Glomerular visceral epithelial cell (primary cell): ENCODE data around the gene ALDOB.
"Not testable (repeated sequence)": the region's sequence is repeated elsewhere in the genome, so short reads cannot be mapped to it uniquely, and the experiment has no call there.

ENCODE experiments used
- DNase-seq: peaks from one replicate; pipeline ENCODE4 v3.0.0-alpha.2; 2016; ENCODE audit errors: extremely low spot score

The ALDOB gene

DNA sequence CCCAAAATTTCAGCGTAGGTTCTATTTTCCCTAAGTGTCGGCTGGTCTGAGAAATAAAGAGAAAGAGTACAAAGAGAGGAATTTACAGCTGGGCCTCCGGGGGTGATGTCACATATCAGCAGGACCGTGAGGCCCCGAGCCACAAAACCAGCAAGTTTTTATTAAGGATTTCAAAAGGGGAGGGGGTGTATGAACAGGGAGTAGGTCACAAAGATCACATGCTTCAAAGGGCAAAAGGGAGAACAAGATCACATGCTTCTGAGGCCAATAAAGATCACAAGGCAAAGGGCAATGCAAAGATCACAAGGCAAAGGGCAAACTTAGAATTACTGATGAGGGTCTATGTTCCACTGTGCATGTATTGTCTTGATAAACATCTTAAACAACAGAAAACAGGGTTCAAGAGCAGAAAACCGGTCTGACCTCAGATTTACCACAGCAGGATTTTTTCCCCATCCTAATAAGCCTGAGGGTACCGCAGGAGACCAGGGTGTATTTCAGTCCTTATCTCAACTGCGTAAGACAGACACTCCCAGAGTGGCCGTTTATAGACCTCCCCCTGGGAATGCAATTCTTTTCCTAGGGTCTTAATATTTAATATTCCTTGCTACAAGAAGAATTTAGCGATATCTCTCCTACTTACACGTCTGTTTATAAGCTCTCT, 50.6 kb downstream of the ALDOB start, which contains the start of gene BAAT:
Gene BAAT, minus strand, starts transcription at position 134 of the 664 bp plus-strand sequence. CDS start 13,602 bp downstream, outside the sequence.
- not testable (repeated sequence) for DNase-seq

DNA sequence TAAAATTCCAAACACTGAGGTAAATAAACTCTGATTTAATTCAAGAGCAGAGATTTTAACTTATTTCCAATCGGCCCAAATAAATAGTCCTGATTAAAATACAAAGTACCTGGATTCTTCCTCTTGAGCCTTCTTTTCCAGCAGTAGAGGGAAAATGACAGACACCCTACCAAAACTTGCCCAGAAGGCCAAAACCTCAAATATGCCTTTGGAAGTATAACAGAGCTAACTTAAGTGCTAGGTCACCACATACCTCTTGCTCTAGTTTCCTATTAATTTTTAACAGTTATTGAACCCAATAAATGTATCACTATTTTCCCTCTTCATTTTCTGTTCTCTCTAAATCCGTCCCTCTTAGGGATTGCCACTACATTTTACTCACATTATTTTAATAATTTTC, 52.2 kb downstream of the ALDOB start:
- DNase-seq: peak; percentile 51

DNA sequence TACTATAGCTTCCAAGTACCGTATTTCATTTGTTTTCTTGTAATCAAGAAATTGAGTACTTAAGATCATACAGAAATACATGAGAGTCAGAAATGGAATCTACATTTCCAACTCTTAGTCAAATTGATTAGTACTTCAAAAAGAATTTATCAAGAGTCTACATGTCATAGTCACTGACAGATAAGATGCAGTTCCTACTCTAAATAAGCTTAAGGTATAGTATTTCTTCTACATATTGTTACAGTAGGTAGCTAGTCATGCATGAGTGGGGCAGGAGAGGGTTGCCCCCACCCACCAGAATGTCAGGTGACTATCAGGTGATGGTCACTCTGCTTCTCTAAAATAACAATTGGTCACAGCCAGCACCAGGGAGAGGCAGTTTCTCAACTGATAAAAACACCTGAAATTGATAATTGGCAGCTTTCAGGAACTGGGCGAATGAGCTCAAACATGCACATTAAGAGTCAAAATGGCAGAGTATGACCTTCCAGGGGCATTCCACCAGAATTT, 53.7 kb downstream of the ALDOB start:
- no peak for DNase-seq

DNA sequence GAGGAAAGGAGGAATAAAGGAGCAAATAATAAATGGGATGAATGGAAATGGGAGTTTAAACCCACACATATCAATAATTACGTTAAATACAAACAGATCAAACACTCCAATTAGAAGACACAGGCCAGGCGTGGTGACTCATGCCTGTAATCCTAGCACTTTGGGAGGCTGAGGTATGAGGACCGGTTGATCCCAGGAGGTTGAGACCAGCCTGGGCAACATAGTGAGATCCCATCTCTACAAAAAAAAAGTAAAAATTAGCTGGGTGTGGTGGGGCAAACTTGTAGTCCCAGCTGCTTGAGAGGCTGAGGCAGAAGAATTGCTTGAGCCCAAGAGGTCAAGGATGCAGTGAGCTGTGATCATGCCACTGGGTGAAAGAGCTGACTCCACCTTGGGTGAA, 54.5 kb downstream of the ALDOB start:
- DNase-seq: no peak

DNA sequence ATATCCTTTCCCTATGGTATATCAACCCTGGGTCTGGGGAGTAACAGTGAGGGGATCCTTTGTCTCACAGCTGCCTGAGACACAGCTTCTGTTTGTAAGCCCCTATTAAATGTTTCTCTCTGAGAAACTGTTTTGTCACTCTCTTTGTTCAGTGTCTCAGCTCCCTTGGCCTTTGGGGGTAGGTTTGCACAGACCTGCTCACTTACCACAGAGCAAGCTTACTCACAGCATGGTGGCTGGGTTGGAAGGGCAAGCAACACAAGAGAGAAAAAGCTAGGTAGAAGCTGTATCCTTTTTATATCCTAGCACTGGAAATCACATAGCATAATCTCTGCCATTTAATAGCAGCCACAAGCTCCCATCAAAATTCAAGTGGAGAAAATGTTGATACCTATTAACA, 55.3 kb downstream of the ALDOB start:
- no peak for DNase-seq

DNA sequence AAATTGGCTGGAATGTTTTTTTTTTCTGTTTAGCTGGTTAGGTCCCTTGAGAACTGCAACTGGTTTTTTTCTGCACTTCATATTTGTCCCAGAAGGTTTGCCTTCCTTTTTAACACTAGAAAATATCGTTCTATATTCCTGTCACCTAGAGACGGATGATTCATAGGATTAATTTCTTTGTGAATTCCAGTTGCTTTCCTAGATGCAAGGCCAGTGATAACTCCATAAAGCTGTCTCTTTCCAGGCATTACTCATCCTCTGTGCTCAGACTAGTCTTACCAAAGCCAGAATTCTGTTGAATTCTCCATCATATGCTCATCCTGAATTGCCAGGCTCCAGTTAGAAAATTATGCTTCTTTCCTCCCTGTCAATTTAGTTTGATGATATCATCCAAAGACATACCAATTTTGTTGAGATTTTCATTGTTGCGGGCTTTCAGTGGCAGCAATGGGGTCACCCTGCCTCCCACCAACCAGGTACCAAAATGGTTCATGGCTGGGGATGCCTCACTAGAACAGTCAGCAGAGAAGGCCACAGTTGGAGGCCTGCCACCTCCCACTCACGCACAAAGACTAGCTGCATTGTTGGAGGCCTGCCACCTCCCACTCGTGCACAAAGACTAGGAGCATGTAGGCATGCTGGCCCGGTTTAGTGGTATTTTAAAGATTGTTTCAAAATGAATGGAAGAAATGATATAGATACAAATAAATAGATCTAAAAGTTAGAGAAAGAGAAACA, 59.3 kb downstream of the ALDOB start:
- DNase-seq: peak; percentile 50

DNA sequence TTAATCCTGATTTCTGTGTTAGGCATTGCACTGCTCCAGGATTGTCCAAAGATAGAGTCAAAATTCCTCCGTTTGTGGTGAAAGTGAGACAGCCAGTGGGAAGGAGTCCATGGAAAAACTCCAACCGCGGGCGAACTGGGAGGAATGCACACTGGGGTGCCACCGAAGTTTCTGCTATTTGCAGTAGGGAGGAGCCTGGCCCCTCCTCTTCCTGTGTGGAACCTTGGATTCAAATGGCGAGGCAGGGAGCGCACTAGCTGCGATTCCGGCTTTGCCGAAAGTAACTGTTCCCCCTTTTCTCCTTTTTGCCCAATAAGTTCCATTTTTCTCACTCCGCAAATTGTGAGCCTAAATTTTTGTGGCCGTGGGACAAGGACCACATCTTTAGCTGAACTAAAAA, 60.0 kb downstream of the ALDOB start:
- no peak for DNase-seq

DNA sequence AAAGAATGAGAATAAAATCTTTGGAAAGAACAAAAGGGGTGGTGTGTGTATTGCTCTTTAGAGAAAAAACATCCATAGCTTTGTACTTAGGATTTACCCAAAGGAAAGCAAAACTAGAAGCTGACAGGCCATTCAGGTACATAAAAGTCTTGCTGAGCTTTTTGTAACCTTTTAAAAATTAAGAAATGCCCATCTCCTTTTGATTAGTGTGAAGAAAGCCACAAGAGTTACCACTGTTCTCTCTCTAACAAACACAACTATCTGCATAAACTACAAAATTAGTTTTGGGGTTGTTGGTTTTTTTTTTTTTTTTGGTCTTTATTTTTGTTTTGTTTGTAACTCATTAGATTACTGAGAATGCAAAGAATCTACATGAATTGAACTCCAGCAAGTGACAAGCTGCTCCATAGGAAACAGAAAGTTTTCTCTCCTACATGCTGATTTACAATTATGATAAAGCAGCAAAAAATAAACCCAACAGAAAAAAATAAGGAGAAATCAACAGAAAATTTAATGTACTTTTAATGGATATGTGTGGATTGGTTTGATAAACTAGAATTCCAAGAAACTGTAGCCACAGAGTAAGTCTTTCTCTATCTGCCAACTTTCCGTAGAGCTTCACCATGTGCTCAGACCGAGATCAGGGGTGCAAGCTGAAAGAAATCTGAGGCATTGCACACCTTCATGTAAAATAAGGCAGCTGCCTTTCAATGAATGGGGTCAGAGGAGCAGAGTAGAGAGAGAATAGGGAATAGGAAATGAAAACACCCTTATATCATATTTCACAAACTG, 63.1 kb downstream of the ALDOB start:
- no peak for DNase-seq

DNA sequence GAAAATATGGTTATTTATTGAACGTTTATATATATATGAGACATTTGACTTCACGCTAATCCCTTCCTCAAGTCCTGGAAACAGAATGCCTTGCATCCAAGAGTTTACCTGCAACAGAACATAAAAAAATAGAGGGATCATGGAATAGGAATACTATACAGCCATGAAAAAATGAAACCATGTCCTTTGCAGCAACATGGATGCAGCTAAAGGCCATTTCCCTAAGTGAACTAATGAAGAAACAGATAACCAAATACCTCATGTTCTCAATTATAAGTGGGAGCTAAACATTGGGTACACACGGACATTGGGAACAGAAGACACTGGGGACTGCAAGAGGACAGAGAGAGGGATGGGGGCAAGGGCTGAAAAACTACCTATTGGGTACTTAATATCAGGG, 63.8 kb downstream of the ALDOB start:
- no peak for DNase-seq
